K562 (cell line): ENCODE data around the gene MRFAP1. TPM values are rescaled to one million over a fixed set of nuclear protein-coding genes. Genes with fewer than 3 reads are reported as not detected.
A peak's percentile ranks its signal among the peaks of the same experiment; 100 is the strongest.

Source experiments
- ATF7 ChIP-seq: fragments of 450-650 bp; IDR thresholded peaks from 2 replicates; pipeline ENCODE4 v1.7.1; 2014; ENCODE audit warnings: mild to moderate bottlenecking, moderate library complexity
- CBFA2T2 ChIP-seq: fragments of 450-650 bp; conservative IDR thresholded peaks from 2 replicates; pipeline ENCODE4 v1.6.1; 2017; ENCODE audit warnings: mild to moderate bottlenecking
- EGR1 ChIP-seq: fragments of 450-650 bp; conservative IDR thresholded peaks from 2 replicates; pipeline ENCODE4 v1.6.1; 2017; ENCODE audit warnings: mild to moderate bottlenecking
- EZH2 ChIP-seq: IDR thresholded peaks from 2 replicates; pipeline ENCODE4 v1.6.1; 2012; ENCODE audit warnings: low read depth, mild to moderate bottlenecking, inconsistent platforms, low read length, borderline replicate concordance
- HMG20B ChIP-seq: fragments of 250-450 bp; sonication (Bioruptor Pico); IDR thresholded peaks from 2 replicates; pipeline ENCODE4 v1.5.0; 2021; ENCODE audit warnings: mild to moderate bottlenecking
- MCM3 ChIP-seq: fragments of 450-650 bp; IDR thresholded peaks from 2 replicates; pipeline ENCODE4 v1.6.1; 2016
- RFX1 ChIP-seq: fragments of 450-650 bp; IDR thresholded peaks from 2 replicates; pipeline ENCODE4 v1.6.1; 2016; ENCODE audit warnings: mild to moderate bottlenecking, moderate library complexity
- TBL1XR1 ChIP-seq, 2 experiments: IDR thresholded peaks; 2 replicates each; pipeline ENCODE4 v1.6.1; 2012; ENCODE audit warnings: improper control_type of control experiment in 2 of 2, low read length in 2 of 2, mild to moderate bottlenecking in 1 of 2
- TEAD4 ChIP-seq, 2 experiments: sonication (generic) in 1 of 2; formaldehyde crosslinking in 1 of 2; IDR thresholded peaks; 2 replicates each; pipeline versions ENCODE4 v1.6.1 to v1.8.0; 2012 to 2022; ENCODE audit warnings: borderline replicate concordance in 1 of 2, inconsistent platforms in 1 of 2, low read length in 1 of 2, mild to moderate bottlenecking in 1 of 2, missing genetic modification reagents in 1 of 2
- ZEB2 ChIP-seq: fragments of 450-650 bp; IDR thresholded peaks from 2 replicates; pipeline ENCODE4 v1.6.1; 2016
- ZNF197 ChIP-seq: fragments of 200-800 bp; sonication (Bioruptor generic); IDR thresholded peaks from 2 replicates; pipeline ENCODE4 v1.6.1; 2016; ENCODE audit warnings: low read depth, missing genetic modification characterization, missing compliant biosample characterization
- ZNF224 ChIP-seq: sonication (generic); formaldehyde crosslinking; IDR thresholded peaks from 2 replicates; pipeline ENCODE4 v1.8.0; 2022; ENCODE audit warnings: mild to moderate bottlenecking, missing genetic modification reagents
- ZNF695 ChIP-seq: fragments of 450-650 bp; formaldehyde crosslinking; IDR thresholded peaks from 2 replicates; pipeline ENCODE4 v1.4.0; 2020; ENCODE audit warnings: mild to moderate bottlenecking, moderate library complexity
- polyA plus RNA-seq, 8 experiments: library from polyadenylated mRNA; depleted of rRNA in 4 of 8; stranded (reverse) in 5 of 8; unstranded in 3 of 8; fragments of >200 nt; fragmentation: Nextera tagmentation in 2 of 8; fragmentation: Illumina TruSeq in 1 of 8; extraction: Ambion mirVana in 2 of 8; extraction: Trizol in 1 of 8; gene quantifications; 2 replicates each; pipeline versions ENCODE4 v1.2.1 to v1.2.3, GENCODE V29; 2011 to 2014; ENCODE audit warnings: inconsistent platforms in 1 of 8, missing spikeins in 1 of 8
- total RNA-seq, 7 experiments: library from RNA; depleted of rRNA in 6 of 7; stranded (reverse); fragments of >200 nt in 6 of 7; fragmentation: Illumina TruSeq in 2 of 7; extraction: Trizol in 2 of 7; gene quantifications; 2 replicates each; pipeline versions ENCODE4 v1.2.1 to v1.2.3, GENCODE V29; 2011 to 2021; ENCODE audit warnings: low replicate concordance in 1 of 7
- TF ChIP-seq, protein P1 (sequence below): fragments of 250-450 bp; sonication (Bioruptor Pico); IDR thresholded peaks from 2 replicates; pipeline ENCODE4 v1.5.0; 2021
- TF ChIP-seq, protein P2 (sequence below): sonication (generic); formaldehyde crosslinking; IDR thresholded peaks from 2 replicates; pipeline ENCODE4 v1.8.0; 2022; ENCODE audit warnings: mild to moderate bottlenecking, missing genetic modification reagents
- TF ChIP-seq, protein P3 (sequence below): sonication (generic); formaldehyde crosslinking; IDR thresholded peaks from 2 replicates; pipeline ENCODE4 v1.8.1; 2023; ENCODE audit warnings: mild to moderate bottlenecking, missing genetic modification reagents
- TF ChIP-seq, protein P4 (sequence below): fragments of 250-450 bp; sonication (Bioruptor Pico); IDR thresholded peaks from 2 replicates; pipeline ENCODE4 v1.5.1; 2021; ENCODE audit warnings: mild to moderate bottlenecking
- TF ChIP-seq, protein P5 (sequence below): fragments of 250-450 bp; sonication (Bioruptor Pico); IDR thresholded peaks from 2 replicates; pipeline ENCODE4 v1.8.0; 2021; ENCODE audit warnings: mild to moderate bottlenecking, moderate library complexity

Gene MRFAP1
- total and polyA plus RNA-seq, 9 of the 15 experiments (the other 6 are each of a cell fraction or from before 2014, with no cell fraction given), result 46.0 to 270 (median 151) TPM

DNA sequence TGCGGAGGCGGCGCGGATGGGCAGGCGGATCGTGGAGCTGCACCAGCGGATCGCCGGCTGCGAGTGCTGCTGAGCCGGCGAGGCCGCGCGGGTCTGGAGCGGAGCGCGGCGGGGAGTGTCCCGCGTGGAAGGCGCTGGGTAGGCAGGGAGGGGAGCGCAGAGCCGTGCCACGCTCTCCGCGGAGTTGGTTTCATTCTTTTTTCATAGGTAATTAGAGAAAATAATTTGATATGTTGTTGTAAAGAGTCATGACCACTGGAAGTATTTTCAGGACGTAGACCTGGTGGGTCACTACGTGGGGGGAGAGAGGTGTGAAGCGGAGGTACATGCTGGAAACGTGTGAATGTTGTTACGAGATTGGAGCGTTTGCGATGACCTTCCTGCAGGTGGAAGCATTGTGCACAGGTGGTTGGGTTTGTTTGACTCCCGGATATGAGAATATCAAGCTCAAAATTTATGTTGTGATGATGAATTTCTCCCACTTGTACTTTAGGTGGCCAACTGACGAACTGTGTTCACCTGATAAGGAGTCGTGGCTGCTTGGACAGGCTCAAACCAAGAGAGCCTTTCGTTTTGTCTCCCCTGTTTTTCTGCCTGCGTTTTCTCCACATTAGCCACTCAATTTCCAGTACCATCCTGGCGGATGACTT, 34.1 kb downstream of the MRFAP1 start (continued):
- TF ChIP-seq, protein P1, sequence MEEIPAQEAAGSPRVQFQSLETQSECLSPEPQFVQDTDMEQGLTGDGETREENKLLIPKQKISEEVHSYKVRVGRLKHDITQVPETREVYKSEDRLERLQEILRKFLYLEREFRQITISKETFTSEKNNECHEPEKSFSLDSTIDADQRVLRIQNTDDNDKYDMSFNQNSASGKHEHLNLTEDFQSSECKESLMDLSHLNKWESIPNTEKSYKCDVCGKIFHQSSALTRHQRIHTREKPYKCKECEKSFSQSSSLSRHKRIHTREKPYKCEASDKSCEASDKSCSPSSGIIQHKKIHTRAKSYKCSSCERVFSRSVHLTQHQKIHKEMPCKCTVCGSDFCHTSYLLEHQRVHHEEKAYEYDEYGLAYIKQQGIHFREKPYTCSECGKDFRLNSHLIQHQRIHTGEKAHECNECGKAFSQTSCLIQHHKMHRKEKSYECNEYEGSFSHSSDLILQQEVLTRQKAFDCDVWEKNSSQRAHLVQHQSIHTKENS (CRISPR knock-in tag), result no peak
- peak in 1 of 2 experiments; percentile 53; a peak in 2 of 4 replicates for TF ChIP-seq TBL1XR1 (IDR thresholded peaks at IDR 0.05; ENCODE audit: low read length in 2 of 2)
- TF ChIP-seq ZNF197, result no peak
- peak; percentile 85 for TF ChIP-seq ZEB2
- peak; percentile 65 for TF ChIP-seq TEAD4 (IDR thresholded peaks at IDR 0.05; ENCODE audit: low read length)
- TF ChIP-seq TEAD4 (CRISPR knock-in tag; IDR thresholded peaks at IDR 0.05; ENCODE audit: borderline replicate concordance), result no peak
- TF ChIP-seq ATF7, result peak; percentile 55
- no peak; the same call in 1 of the 2 replicates for TF ChIP-seq EGR1
- no peak for TF ChIP-seq ZNF224 (CRISPR knock-in tag)
- TF ChIP-seq, protein P2, sequence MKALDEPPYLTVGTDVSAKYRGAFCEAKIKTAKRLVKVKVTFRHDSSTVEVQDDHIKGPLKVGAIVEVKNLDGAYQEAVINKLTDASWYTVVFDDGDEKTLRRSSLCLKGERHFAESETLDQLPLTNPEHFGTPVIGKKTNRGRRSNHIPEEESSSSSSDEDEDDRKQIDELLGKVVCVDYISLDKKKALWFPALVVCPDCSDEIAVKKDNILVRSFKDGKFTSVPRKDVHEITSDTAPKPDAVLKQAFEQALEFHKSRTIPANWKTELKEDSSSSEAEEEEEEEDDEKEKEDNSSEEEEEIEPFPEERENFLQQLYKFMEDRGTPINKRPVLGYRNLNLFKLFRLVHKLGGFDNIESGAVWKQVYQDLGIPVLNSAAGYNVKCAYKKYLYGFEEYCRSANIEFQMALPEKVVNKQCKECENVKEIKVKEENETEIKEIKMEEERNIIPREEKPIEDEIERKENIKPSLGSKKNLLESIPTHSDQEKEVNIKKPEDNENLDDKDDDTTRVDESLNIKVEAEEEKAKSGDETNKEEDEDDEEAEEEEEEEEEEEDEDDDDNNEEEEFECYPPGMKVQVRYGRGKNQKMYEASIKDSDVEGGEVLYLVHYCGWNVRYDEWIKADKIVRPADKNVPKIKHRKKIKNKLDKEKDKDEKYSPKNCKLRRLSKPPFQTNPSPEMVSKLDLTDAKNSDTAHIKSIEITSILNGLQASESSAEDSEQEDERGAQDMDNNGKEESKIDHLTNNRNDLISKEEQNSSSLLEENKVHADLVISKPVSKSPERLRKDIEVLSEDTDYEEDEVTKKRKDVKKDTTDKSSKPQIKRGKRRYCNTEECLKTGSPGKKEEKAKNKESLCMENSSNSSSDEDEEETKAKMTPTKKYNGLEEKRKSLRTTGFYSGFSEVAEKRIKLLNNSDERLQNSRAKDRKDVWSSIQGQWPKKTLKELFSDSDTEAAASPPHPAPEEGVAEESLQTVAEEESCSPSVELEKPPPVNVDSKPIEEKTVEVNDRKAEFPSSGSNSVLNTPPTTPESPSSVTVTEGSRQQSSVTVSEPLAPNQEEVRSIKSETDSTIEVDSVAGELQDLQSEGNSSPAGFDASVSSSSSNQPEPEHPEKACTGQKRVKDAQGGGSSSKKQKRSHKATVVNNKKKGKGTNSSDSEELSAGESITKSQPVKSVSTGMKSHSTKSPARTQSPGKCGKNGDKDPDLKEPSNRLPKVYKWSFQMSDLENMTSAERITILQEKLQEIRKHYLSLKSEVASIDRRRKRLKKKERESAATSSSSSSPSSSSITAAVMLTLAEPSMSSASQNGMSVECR, result peak; percentile 68
- TF ChIP-seq HMG20B (CRISPR knock-in tag), result no peak
- TF ChIP-seq, protein P3, sequence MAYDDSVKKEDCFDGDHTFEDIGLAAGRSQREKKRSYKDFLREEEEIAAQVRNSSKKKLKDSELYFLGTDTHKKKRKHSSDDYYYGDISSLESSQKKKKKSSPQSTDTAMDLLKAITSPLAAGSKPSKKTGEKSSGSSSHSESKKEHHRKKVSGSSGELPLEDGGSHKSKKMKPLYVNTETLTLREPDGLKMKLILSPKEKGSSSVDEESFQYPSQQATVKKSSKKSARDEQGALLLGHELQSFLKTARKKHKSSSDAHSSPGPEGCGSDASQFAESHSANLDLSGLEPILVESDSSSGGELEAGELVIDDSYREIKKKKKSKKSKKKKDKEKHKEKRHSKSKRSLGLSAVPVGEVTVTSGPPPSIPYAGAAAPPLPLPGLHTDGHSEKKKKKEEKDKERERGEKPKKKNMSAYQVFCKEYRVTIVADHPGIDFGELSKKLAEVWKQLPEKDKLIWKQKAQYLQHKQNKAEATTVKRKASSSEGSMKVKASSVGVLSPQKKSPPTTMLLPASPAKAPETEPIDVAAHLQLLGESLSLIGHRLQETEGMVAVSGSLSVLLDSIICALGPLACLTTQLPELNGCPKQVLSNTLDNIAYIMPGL, result 0 out of 2 replicates have a peak, but pooled peaks have one; percentile 45
- no peak for TF ChIP-seq EZH2
- TF ChIP-seq RFX1, result no peak
- TF ChIP-seq MCM3, result no peak
- TF ChIP-seq, protein P4, sequence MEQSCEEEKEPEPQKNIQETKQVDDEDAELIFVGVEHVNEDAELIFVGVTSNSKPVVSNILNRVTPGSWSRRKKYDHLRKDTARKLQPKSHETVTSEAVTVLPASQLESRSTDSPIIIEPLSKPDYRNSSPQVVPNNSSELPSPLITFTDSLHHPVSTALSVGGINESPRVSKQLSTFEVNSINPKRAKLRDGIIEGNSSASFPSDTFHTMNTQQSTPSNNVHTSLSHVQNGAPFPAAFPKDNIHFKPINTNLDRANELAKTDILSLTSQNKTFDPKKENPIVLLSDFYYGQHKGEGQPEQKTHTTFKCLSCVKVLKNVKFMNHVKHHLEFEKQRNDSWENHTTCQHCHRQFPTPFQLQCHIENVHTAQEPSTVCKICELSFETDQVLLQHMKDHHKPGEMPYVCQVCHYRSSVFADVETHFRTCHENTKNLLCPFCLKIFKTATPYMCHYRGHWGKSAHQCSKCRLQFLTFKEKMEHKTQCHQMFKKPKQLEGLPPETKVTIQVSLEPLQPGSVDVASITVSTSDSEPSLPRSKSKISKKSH, result no peak
- TF ChIP-seq, protein P5, sequence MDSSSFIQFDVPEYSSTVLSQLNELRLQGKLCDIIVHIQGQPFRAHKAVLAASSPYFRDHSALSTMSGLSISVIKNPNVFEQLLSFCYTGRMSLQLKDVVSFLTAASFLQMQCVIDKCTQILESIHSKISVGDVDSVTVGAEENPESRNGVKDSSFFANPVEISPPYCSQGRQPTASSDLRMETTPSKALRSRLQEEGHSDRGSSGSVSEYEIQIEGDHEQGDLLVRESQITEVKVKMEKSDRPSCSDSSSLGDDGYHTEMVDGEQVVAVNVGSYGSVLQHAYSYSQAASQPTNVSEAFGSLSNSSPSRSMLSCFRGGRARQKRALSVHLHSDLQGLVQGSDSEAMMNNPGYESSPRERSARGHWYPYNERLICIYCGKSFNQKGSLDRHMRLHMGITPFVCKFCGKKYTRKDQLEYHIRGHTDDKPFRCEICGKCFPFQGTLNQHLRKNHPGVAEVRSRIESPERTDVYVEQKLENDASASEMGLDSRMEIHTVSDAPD, result no peak
- peak; percentile 56 for TF ChIP-seq CBFA2T2
- no peak for TF ChIP-seq ZNF695 (CRISPR knock-in tag)
